NCI-H2196 (cell line): ENCODE results near the gene KATNB1.
A peak's percentile ranks its signal among the peaks of the same experiment; 100 is the strongest.
"Not testable (repeated sequence)": the region's sequence is repeated elsewhere in the genome, so short reads cannot be mapped to it uniquely, and the experiment has no call there.

ENCODE experiments used
- DNase-seq: peaks from one replicate; lab custom pipeline; 2025; ENCODE audit not compliant: unreplicated experiment; lab: John Stamatoyannopoulos, UW

The KATNB1 gene

GRCh38 chr16:57788252-57788841, 52.8 kb downstream of the KATNB1 start:
- DNase-seq: no peak

GRCh38 chr16:57788951-57789350, 53.4 kb downstream of the KATNB1 start:
- DNase-seq: no peak

- no peak for DNase-seq
Measured at GRCh38 chr16:57791195-57791892, 55.8 kb downstream of the KATNB1 start.

- no peak for DNase-seq
Measured at GRCh38 chr16:57791893-57792461, 56.4 kb downstream of the KATNB1 start.

- DNase-seq: no peak
Measured at GRCh38 chr16:57794849-57795430, 59.4 kb downstream of the KATNB1 start.

GRCh38 chr16:57795431-57795878, 59.9 kb downstream of the KATNB1 start:
- DNase-seq: peak; percentile 44

- DNase-seq: not testable (repeated sequence)
Measured at GRCh38 chr16:57796014-57796413, 60.4 kb downstream of the KATNB1 start.

- no peak for DNase-seq
Measured at GRCh38 chr16:57797216-57797525, 61.6 kb downstream of the KATNB1 start.

- DNase-seq: peak; percentile 46
Measured at GRCh38 chr16:57797526-57798266, 62.1 kb downstream of the KATNB1 start.

GRCh38 chr16:57798267-57798810, 62.8 kb downstream of the KATNB1 start:
- no peak for DNase-seq

GRCh38 chr16:57798953-57799599, 63.5 kb downstream of the KATNB1 start:
- DNase-seq: peak; percentile 19

- DNase-seq: no peak
Measured at GRCh38 chr16:57799600-57800199, 64.1 kb downstream of the KATNB1 start.

GRCh38 chr16:57800200-57801097, 64.9 kb downstream of the KATNB1 start:
- DNase-seq: no peak

GRCh38 chr16:57801098-57801808, 65.7 kb downstream of the KATNB1 start:
- DNase-seq: no peak

- no peak for DNase-seq
Measured at GRCh38 chr16:57801809-57802340, 66.3 kb downstream of the KATNB1 start.

- peak; percentile 65 for DNase-seq
Measured at GRCh38 chr16:57802341-57803133, 67.0 kb downstream of the KATNB1 start, which contains the start of gene KIFC3. Gene KIFC3, minus strand, starts transcription at chr16:57802491. Its CDS starts 4,248 bp downstream, at chr16:57798243.
